ENCODE measurements around the gene POLR3H. TPM values are rescaled to one million over a fixed set of nuclear protein-coding genes. Genes with fewer than 3 reads are reported as not detected.
A peak's percentile ranks its signal among the peaks of the same experiment; 100 is the strongest.

The POLR3H gene
- total RNA-seq, 1 donor from 2014 or later, result 9.7 TPM

DNA sequence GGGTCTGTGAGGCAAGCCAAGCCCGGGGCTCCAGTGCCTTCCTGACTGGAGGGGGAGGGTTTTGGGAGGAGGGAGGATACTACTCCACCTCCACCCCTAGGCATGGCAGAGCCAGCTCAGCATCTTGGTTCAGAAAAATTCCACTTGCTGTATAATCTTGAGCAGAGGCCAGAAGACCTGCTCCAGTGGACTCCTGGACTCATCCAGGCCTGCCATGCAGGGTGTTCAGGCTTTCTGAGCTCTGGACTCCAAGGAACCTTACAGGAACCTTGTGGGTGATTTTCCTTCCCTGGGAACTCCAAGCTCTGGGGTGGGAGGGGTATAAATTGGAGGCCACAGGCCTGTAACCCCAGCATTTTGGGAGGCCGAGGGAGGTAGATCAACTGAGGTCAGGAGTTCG lies 26.0 kb upstream of the POLR3H start:
- TF ChIP-seq, protein P1, sequence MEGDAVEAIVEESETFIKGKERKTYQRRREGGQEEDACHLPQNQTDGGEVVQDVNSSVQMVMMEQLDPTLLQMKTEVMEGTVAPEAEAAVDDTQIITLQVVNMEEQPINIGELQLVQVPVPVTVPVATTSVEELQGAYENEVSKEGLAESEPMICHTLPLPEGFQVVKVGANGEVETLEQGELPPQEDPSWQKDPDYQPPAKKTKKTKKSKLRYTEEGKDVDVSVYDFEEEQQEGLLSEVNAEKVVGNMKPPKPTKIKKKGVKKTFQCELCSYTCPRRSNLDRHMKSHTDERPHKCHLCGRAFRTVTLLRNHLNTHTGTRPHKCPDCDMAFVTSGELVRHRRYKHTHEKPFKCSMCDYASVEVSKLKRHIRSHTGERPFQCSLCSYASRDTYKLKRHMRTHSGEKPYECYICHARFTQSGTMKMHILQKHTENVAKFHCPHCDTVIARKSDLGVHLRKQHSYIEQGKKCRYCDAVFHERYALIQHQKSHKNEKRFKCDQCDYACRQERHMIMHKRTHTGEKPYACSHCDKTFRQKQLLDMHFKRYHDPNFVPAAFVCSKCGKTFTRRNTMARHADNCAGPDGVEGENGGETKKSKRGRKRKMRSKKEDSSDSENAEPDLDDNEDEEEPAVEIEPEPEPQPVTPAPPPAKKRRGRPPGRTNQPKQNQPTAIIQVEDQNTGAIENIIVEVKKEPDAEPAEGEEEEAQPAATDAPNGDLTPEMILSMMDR (IDR thresholded peaks at IDR 0.05; ENCODE audit: insufficient read depth, low read length, poor library complexity, severe bottlenecking), result no peak
- no peak for DNase-seq (ENCODE audit: low read depth)

DNA sequence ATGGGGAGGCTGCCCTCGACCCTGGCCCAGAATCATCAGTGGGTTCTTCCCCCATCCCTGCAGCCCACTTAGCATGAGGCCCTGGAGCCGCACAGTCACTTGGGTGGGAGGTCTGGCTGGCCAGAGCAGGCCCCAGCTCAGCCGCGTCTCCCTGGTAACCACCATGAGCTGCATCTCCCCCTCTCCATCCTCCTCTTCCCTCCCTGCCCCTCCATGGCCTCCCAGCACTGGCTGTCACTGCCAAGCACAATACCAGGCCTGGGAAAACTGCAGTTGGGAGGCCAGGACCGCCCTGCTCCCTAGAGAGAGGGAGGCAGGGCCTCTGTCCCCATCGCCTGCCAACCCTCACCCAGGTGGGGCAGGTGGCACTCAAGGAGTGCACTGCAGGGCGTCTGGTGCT lies 24.5 kb upstream of the POLR3H start:
- no peak for DNase-seq (ENCODE audit: low read depth)
- TF ChIP-seq, protein P1 (IDR thresholded peaks at IDR 0.05; ENCODE audit: insufficient read depth, low read length, poor library complexity, severe bottlenecking), result no peak
- Histone ChIP-seq H3K27me3 (ENCODE audit: control insufficient read depth, insufficient read depth, low read length) (no peaks in the 10 kb centered on the region), H3K4me3 (ENCODE audit: low read depth, low read length) (no peak overlapping the region), H3K36me3 (ENCODE audit: control insufficient read depth, insufficient read depth, low read length) (no peaks in the 10 kb centered on the region)

More for the DNA sequence above, 26.0 kb upstream of the POLR3H start:
- H3K36me3 ChIP-seq (ENCODE audit: control insufficient read depth, insufficient read depth, low read length), result no peaks in the 10 kb centered on the region
- no peaks in the 10 kb centered on the region for H3K27me3 ChIP-seq (ENCODE audit: control insufficient read depth, insufficient read depth, low read length)
- no peak overlapping the region for H3K4me3 ChIP-seq (ENCODE audit: low read depth, low read length)

DNA sequence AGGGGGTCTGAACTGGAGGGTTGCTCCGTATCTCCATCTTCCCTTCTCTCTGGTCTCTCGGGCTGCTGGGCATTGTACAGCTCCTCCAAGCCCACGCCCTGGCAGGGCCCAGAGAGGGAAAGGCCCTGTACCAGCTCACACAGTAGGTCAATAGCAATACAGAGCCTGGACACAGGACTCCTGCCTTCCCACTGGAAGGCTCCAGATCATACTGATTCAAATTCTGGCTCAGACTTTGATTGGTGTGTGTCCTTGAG lies 23.2 kb upstream of the POLR3H start:
- TF ChIP-seq, protein P1 (IDR thresholded peaks at IDR 0.05; ENCODE audit: insufficient read depth, low read length, poor library complexity, severe bottlenecking), result no peak
- H3K27me3 ChIP-seq (ENCODE audit: control insufficient read depth, insufficient read depth, low read length), result no peaks in the 10 kb centered on the region
- no peak for DNase-seq (ENCODE audit: low read depth)
- no peaks in the 10 kb centered on the region for H3K36me3 ChIP-seq (ENCODE audit: control insufficient read depth, insufficient read depth, low read length)
- no peak overlapping the region for H3K4me3 ChIP-seq (ENCODE audit: low read depth, low read length)

DNA sequence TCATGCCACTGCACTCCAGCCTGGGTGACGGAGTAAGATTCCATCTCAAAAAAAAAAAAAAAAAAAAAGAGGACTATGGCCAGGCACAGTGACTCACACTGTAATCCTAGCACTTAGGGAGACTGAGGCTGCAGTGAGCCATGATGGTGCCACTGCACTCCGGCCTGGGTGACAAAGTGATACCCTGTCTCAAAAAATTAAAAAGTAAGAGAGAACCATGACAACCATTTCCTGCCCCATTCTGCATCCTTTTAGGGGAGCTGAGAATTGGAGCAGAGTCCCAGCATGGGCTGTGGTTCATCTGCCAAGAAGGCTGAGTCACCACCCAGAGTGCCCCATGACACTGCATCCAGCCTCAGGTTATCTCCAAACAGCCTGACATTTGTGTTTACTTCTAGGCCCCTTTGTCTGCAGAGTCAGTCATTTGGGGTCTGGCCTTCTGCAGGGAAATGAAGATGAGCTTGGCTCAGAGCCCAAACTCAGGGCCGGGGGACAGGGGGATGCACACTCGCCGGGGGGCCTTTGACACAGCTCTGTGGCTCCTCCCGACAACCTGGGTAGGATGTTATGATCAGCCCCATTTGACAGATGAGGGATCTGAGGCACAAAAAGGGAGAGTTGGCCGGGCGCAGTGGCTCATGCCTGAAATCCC lies 21.3 kb upstream of the POLR3H start:
- Histone ChIP-seq H3K36me3 (ENCODE audit: control insufficient read depth, insufficient read depth, low read length) (no peaks in the 10 kb centered on the region), H3K27me3 (ENCODE audit: control insufficient read depth, insufficient read depth, low read length) (no peaks in the 10 kb centered on the region), H3K4me3 (ENCODE audit: low read depth, low read length) (no peak overlapping the region)
- no peak for DNase-seq (ENCODE audit: low read depth)
- TF ChIP-seq, protein P1 (IDR thresholded peaks at IDR 0.05; ENCODE audit: insufficient read depth, low read length, poor library complexity, severe bottlenecking), result no peak

DNA sequence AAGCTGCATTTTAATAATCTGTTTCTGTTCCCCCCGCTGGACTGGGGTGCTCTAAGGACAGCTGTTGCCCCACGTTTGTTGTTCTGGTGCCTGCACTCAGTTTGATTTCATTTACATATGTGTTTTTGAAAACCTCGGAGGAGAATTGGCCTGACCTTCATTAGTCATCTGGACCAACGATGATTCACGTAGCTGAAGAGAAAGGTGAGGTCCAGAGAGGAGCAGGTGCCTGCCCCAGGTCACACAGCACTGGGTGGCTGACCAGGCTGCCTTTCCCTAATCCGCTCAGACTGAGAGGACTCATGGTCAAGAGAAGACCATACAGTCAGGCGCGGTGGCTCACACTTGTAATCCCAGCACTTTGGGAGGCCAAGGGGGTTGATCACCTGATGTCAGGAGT lies 20.3 kb upstream of the POLR3H start:
- no peaks in the 10 kb centered on the region for H3K27me3 ChIP-seq (ENCODE audit: control insufficient read depth, insufficient read depth, low read length)
- no peak overlapping the region for H3K4me3 ChIP-seq (ENCODE audit: low read depth, low read length)
- H3K36me3 ChIP-seq (ENCODE audit: control insufficient read depth, insufficient read depth, low read length), result no peaks in the 10 kb centered on the region
- TF ChIP-seq, protein P1 (IDR thresholded peaks at IDR 0.05; ENCODE audit: insufficient read depth, low read length, poor library complexity, severe bottlenecking), result no peak
- DNase-seq (ENCODE audit: low read depth), result no peak

DNA sequence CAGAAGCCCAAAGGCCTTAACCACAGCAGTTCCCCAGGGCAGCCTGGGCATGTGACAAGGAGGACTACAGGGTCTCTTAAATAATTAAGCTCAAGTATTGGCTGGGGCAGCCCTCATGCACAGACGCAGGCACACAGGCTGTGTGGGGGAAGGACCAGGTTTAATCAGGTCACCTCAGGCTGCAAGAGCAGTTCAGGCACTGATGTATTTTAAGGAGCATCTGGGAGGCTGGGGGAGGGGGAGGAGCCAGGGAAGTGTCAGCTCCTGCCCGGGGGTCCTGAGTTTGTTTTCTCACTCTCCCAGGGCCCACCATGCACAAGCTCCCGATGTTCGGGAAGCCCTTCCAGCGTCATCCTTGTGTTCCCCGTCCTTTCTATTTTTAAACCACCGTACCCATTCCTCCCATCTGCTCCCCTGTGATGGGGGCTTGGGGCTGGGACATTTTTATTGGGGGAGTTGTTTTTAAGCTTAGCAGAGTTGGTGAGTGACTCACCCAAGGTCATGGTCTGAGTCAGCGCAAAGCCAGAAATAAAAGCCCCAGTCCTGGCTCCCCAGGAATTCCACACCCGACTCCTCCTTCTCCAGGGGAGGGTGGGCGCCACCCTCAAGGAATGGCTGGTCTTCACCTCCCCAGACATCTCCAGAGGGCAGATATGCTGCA lies 18.9 kb upstream of the POLR3H start:
- Histone ChIP-seq H3K4me3 (ENCODE audit: low read depth, low read length) (no peak overlapping the region), H3K27me3 (ENCODE audit: control insufficient read depth, insufficient read depth, low read length) (no peaks in the 10 kb centered on the region), H3K36me3 (ENCODE audit: control insufficient read depth, insufficient read depth, low read length) (no peaks in the 10 kb centered on the region)
- DNase-seq (ENCODE audit: low read depth), result peak; percentile 68
- TF ChIP-seq, protein P1 (IDR thresholded peaks at IDR 0.05; ENCODE audit: insufficient read depth, low read length, poor library complexity, severe bottlenecking), result no peak

All from kidney epithelial cell (primary cell).